ENCODE measurements around the gene AGFG1. TPM values are rescaled to one million over a fixed set of nuclear protein-coding genes. Genes with fewer than 3 reads are reported as not detected.

The AGFG1 gene
- total RNA-seq, 1 donor from 2014 or later = 49.5 TPM

DNA sequence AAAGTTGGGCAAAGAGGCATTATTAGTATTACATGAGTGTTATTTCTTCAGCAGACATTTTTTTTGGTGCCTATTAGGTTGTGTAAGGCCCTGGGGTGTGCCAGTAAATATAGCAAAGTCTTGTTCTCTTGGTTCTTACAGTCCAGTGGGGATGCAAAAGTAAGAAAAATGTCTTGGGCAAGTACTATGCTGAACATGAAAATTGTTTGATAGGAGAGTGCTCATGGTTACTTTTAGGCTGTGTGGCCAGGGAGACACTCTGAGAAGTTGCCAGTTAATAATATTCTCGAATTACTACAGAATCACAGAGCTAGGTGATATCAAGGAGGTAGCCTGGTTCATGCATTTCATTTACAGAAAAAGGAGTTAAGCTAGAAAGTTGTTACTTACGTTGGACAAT, 1.9 kb downstream of the AGFG1 start:
- Mint-ChIP-seq H3K4me1 (ENCODE audit: low read depth) (peaks cover 34% of the 10 kb centered on the region), H3K36me3 (ENCODE audit: low read depth) (no peaks in the 10 kb centered on the region), H3K27me3 (ENCODE audit: low read depth) (no peaks in the 10 kb centered on the region), H3K9me3 (ENCODE audit: low read depth) (no peaks in the 10 kb centered on the region), H3K4me3 (ENCODE audit: unreplicated experiment) (no peak overlapping the region), H3K27ac (ENCODE audit: unreplicated experiment) (no peak overlapping the region)
- no peak for DNase-seq (ENCODE audit: low spot score)
- TF ChIP-seq, protein P1, sequence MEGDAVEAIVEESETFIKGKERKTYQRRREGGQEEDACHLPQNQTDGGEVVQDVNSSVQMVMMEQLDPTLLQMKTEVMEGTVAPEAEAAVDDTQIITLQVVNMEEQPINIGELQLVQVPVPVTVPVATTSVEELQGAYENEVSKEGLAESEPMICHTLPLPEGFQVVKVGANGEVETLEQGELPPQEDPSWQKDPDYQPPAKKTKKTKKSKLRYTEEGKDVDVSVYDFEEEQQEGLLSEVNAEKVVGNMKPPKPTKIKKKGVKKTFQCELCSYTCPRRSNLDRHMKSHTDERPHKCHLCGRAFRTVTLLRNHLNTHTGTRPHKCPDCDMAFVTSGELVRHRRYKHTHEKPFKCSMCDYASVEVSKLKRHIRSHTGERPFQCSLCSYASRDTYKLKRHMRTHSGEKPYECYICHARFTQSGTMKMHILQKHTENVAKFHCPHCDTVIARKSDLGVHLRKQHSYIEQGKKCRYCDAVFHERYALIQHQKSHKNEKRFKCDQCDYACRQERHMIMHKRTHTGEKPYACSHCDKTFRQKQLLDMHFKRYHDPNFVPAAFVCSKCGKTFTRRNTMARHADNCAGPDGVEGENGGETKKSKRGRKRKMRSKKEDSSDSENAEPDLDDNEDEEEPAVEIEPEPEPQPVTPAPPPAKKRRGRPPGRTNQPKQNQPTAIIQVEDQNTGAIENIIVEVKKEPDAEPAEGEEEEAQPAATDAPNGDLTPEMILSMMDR (IDR thresholded peaks at IDR 0.05) = no peak

DNA sequence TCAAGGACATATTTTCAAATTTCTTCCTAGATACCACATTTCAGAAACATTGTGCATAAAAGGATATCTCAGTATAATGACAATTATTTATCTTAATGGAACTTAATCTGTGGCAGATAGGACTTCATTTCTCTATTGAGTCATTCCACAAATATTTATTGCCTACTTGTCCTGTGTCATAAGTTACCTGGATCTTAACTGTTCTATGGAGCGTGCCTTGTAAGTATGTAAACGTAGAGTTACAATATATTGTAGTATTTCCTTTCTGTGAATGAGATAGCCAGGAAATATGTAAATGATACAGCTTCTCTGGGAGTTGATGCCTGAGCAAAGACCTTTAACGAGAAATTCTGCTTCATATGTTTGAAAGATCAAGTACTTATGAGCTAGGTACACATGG, 2.5 kb downstream of the AGFG1 start:
- H3K27me3 Mint-ChIP-seq (ENCODE audit: low read depth) = no peaks in the 10 kb centered on the region
- no peak for DNase-seq (ENCODE audit: low spot score)
- H3K9me3 Mint-ChIP-seq (ENCODE audit: low read depth) = no peaks in the 10 kb centered on the region
- no peak overlapping the region for H3K27ac Mint-ChIP-seq (ENCODE audit: unreplicated experiment)
- H3K4me3 Mint-ChIP-seq (ENCODE audit: unreplicated experiment) = no peak overlapping the region
- H3K36me3 Mint-ChIP-seq (ENCODE audit: low read depth) = no peaks in the 10 kb centered on the region
- TF ChIP-seq, protein P1 (IDR thresholded peaks at IDR 0.05) = no peak
- peaks cover 37% of the 10 kb centered on the region for H3K4me1 Mint-ChIP-seq (ENCODE audit: low read depth)

DNA sequence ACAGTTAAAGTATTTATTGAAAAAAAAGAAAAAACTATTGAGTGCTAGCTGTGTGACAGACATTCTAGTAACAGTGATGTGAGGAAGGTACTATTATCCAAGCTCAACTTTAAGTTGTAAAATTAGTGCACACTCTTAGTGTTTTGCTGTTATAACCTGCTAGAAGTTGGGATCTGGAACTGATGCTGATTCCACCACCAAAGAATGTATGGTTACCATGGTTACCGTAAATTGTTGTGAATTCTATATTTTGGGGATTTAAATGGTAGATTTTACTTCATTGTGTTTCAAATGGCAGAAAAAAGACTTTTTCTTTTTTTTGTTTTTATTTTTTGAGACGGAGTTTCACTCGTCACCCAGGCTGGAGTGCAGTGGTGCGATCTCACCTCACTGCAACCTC, 5.3 kb downstream of the AGFG1 start:
- no peaks in the 10 kb centered on the region for H3K36me3 Mint-ChIP-seq (ENCODE audit: low read depth)
- no peaks in the 10 kb centered on the region for H3K27me3 Mint-ChIP-seq (ENCODE audit: low read depth)
- TF ChIP-seq, protein P1 (IDR thresholded peaks at IDR 0.05) = no peak
- H3K9me3 Mint-ChIP-seq (ENCODE audit: low read depth) = no peaks in the 10 kb centered on the region
- H3K4me1 Mint-ChIP-seq (ENCODE audit: low read depth) = peaks cover 55% of the 10 kb centered on the region
- no peak for DNase-seq (ENCODE audit: low spot score)
- H3K4me3 Mint-ChIP-seq (ENCODE audit: unreplicated experiment) = no peak overlapping the region
- peak overlapping the region; percentile 49 for H3K27ac Mint-ChIP-seq (ENCODE audit: unreplicated experiment)

DNA sequence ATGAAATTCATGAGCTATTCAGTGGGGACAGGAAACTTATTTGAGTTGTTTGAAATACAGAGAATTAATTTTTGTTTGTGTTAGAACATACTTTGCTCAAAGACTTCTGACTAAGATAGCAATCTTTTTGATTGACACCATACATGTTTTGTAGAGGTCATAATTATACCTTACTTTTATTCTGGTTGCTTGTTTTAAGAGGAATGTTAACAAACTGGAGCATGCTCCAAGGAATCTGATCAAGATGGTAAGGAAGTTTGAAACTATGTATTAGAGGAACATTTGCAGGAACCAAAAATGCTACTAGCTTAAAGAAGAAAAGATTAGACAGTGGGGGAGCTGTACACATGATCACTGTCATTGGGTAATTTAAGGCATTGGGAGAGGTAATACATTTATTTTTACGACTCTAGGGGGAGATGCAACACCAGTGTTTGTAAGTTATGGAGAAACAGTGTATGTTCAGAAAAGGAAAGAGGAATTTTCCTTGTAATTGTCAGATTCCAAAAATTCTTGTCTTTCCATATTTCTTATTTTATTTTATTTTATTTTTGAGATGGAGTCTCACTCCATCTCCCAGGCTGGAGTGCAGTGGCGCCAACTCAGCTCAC, 8.0 kb downstream of the AGFG1 start:
- no peak overlapping the region for H3K4me3 Mint-ChIP-seq (ENCODE audit: unreplicated experiment)
- H3K4me1 Mint-ChIP-seq (ENCODE audit: low read depth) = peaks cover 48% of the 10 kb centered on the region
- peak overlapping the region; percentile 2 for H3K27ac Mint-ChIP-seq (ENCODE audit: unreplicated experiment)
- DNase-seq (ENCODE audit: low spot score) = no peak
- H3K9me3 Mint-ChIP-seq (ENCODE audit: low read depth) = no peaks in the 10 kb centered on the region
- TF ChIP-seq, protein P1 (IDR thresholded peaks at IDR 0.05) = peak; percentile 78
- no peaks in the 10 kb centered on the region for H3K36me3 Mint-ChIP-seq (ENCODE audit: low read depth)
- no peaks in the 10 kb centered on the region for H3K27me3 Mint-ChIP-seq (ENCODE audit: low read depth)

DNA sequence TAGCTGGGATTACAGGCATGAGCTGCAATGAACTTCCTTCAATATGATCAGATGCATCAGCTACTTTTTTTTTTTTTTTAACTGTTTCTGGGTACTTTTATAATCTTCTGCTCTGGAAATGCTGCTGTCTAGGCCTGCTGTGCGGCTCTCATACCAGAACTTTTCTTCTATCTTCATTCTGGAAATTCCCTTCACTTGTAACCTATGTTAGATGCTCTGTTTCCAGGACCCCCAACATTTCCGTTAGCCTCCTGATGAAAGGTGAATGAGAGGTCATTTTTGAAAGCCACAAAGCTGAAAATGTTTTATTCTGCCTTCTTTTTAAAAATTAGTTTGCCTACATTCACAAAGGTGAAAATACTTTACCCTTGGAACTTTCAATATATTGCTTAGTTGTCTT, 8.6 kb downstream of the AGFG1 start:
- Mint-ChIP-seq H3K36me3 (ENCODE audit: low read depth) (no peaks in the 10 kb centered on the region), H3K4me3 (ENCODE audit: unreplicated experiment) (no peak overlapping the region), H3K4me1 (ENCODE audit: low read depth) (peaks cover 45% of the 10 kb centered on the region), H3K9me3 (ENCODE audit: low read depth) (peaks cover 1% of the 10 kb centered on the region), H3K27me3 (ENCODE audit: low read depth) (no peaks in the 10 kb centered on the region), H3K27ac (ENCODE audit: unreplicated experiment) (peak overlapping the region; percentile 62)
- DNase-seq (ENCODE audit: low spot score) = no peak
- TF ChIP-seq, protein P1 (IDR thresholded peaks at IDR 0.05) = no peak
